Coronary artery (tissue), 2 donors: ENCODE results near the gene CCDC158.

Source experiments
- DNase-seq: peaks from one replicate; pipeline ENCODE4 v3.0.0-alpha.2; 2017; ENCODE audit warnings: low spot score
- H3K27ac ChIP-seq, 2 donors: fragments of 200-600 bp; sonication (generic); one replicate each; pipeline ENCODE4 v1.5.1; 2016 to 2019
- H3K4me3 ChIP-seq: fragments of 200-600 bp; sonication (generic); 2 replicates; pipeline ENCODE4 v1.5.1; 2016; ENCODE audit warnings: mild to moderate bottlenecking, moderate library complexity
- CTCF ChIP-seq: fragments of 200-600 bp; sonication (generic); IDR thresholded peaks from one replicate; pipeline ENCODE4 v1.5.1; 2019; ENCODE audit warnings: antibody characterized with exemption

The CCDC158 gene

GRCh38 chr4:76311896-76312331 lies 109.0 kb downstream of the CCDC158 start:
- no peak overlapping the region for H3K27ac ChIP-seq
- H3K4me3 ChIP-seq, result no peak overlapping the region
- no peak for TF ChIP-seq CTCF
- DNase-seq, result no peak

GRCh38 chr4:76310683-76311082 lies 110.3 kb downstream of the CCDC158 start:
- no peak for TF ChIP-seq CTCF
- DNase-seq, result no peak
- Histone ChIP-seq H3K4me3 (no peak overlapping the region), H3K27ac (no peak overlapping the region)

GRCh38 chr4:76309939-76310550 lies 110.9 kb downstream of the CCDC158 start:
- Histone ChIP-seq H3K27ac (no peak overlapping the region), H3K4me3 (no peak overlapping the region)
- no peak for DNase-seq
- no peak for TF ChIP-seq CTCF

- no peak for TF ChIP-seq CTCF
- no peak for DNase-seq
- Histone ChIP-seq H3K4me3 (peak overlapping the region; percentile 93), H3K27ac (peak overlapping the region in 1 of 2 donors; percentile 64)
These were observed 112.4 kb downstream of the CCDC158 start for GRCh38 chr4:76308548-76308947.

GRCh38 chr4:76307660-76308014 lies 113.3 kb downstream of the CCDC158 start:
- Histone ChIP-seq H3K4me3 (peak overlapping the region; percentile 93), H3K27ac (peak overlapping the region; percentile 88 to 94)
- TF ChIP-seq CTCF, result no peak
- no peak for DNase-seq

- Histone ChIP-seq H3K27ac (peak overlapping the region; percentile 88 to 94), H3K4me3 (peak overlapping the region; percentile 93)
- DNase-seq, result no peak
- TF ChIP-seq CTCF, result peak; percentile 16
These were observed 113.9 kb downstream of the CCDC158 start for GRCh38 chr4:76306882-76307659.
